ENCODE measurements around the gene BSG. TPM values are rescaled to one million over a fixed set of nuclear protein-coding genes. Genes with fewer than 3 reads are reported as not detected.
A peak's percentile ranks its signal among the peaks of the same experiment; 100 is the strongest.

BSG gene
- total and polyA plus RNA-seq, 9 of the 15 experiments (the other 6 are each of a cell fraction or from before 2014, with no cell fraction given) = 4.6 to 495 (median 187) TPM

GRCh38 chr19:574658-575526, 2.5 kb downstream of the BSG start (continued):
- TF ChIP-seq FOXP4 (CRISPR knock-in tag; IDR thresholded peaks at IDR 0.05; ENCODE audit: borderline replicate concordance) = no peak
- peak; percentile 27; the same call in 1 of the 2 replicates for TF ChIP-seq POLR2A (conservative IDR thresholded peaks at IDR 0.05)
- TF ChIP-seq ZKSCAN1 (IDR thresholded peaks at IDR 0.05; ENCODE audit: low read depth, low read length) = 0 out of 2 replicates have a peak, but pooled peaks have one; percentile 59
- TF ChIP-seq TARDBP (IDR thresholded peaks at IDR 0.05) = peak; percentile 84; the same call in 1 of the 2 replicates
- peak; percentile 63 for TF ChIP-seq RBFOX2 (IDR thresholded peaks at IDR 0.05; ENCODE audit: low read depth, low read length)
- peak; percentile 91 for TF ChIP-seq ZNF589 (CRISPR knock-in tag; IDR thresholded peaks at IDR 0.05; ENCODE audit: low read depth)
- peak; percentile 29; the same call in 1 of the 2 replicates for TF ChIP-seq CREB3L1 (IDR thresholded peaks at IDR 0.05; ENCODE audit: borderline replicate concordance, low read depth)
- TF ChIP-seq SMARCA4 (IDR thresholded peaks at IDR 0.05) = peak; percentile 97
- peak; percentile 70; the same call in 1 of the 2 replicates for TF ChIP-seq KHSRP (IDR thresholded peaks at IDR 0.05)
- peak; percentile 53 to 87; a peak in 2 of 4 replicates for TF ChIP-seq SIN3A (IDR thresholded peaks at IDR 0.05; ENCODE audit: borderline replicate concordance in 2 of 2, control insufficient read depth in 1 of 2, low read depth in 2 of 2, low read length in 2 of 2)
- TF ChIP-seq POLR2H (tag; IDR thresholded peaks at IDR 0.05; ENCODE audit: low read depth) = no peak
- TF ChIP-seq CC2D1A (IDR thresholded peaks at IDR 0.05) = peak; percentile 98
- peak; percentile 95 for TF ChIP-seq SOX6 (IDR thresholded peaks at IDR 0.05)
- TF ChIP-seq ZNF609 (CRISPR knock-in tag; IDR thresholded peaks at IDR 0.05; ENCODE audit: borderline replicate concordance) = no peak
- TF ChIP-seq SRSF7 (optimal IDR thresholded peaks at IDR 0.05; ENCODE audit: low read depth, low read length) = no peak
- TF ChIP-seq GMEB1 (CRISPR knock-in tag; IDR thresholded peaks at IDR 0.05) = peak; percentile 52; the same call in 1 of the 2 replicates
- no peak for TF ChIP-seq HDGF (IDR thresholded peaks at IDR 0.05)
- TF ChIP-seq PTTG1 (tag; IDR thresholded peaks at IDR 0.05; ENCODE audit: low read depth) = no peak
